ENCODE results near the gene CFAP90.

The CFAP90 gene, protein sequence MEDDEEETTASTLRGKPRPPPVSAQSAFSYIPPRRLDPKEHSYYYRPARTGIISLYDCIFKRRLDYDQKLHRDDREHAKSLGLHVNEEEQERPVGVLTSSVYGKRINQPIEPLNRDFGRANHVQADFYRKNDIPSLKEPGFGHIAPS

DNA sequence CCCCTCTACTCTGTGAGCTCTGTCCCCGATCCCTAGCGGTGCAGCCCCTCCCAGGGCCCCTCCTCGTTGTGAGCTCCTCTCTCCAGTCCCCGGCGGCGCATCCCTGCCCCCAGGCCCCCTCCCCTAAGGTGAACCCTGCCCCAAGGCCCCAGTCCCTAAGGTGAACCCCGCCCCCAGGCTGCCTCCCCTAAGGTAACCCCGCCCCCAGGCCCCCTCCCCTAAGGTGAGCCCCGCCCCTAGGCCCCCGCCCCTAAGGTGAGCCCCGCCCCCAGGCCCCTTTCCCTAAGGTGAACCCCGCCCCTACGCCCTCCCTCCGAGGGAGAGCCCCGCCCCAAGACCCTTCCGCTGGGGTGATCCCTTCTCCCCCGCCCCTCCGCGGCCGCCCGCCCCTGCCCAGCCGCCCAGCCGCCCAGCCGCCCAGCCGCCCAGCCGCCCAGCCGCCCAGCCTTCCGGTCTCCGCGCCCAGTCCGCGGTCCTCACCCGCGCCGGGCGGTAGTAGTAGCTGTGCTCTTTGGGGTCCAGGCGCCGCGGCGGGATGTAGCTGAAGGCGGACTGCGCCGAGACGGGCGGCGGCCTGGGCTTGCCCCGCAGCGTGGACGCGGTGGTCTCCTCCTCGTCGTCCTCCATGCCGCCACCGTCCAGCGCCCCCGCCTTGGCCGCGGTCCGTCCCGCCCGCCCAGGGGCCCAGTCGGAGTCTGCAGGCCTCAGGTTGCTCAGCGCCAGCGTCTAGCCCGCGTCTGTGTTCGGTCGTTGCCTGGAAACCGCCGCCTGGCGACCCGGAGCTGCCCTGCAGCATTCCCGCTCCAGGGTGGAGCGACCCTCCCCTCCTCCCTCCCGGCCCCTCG, at the start of gene CFAP90:
Gene CFAP90 (minus strand): TSS at position 739 of the 845 bp plus-strand sequence. CDS start 112 bp downstream, at position 627.
- FAIRE-seq, result no peak

DNA sequence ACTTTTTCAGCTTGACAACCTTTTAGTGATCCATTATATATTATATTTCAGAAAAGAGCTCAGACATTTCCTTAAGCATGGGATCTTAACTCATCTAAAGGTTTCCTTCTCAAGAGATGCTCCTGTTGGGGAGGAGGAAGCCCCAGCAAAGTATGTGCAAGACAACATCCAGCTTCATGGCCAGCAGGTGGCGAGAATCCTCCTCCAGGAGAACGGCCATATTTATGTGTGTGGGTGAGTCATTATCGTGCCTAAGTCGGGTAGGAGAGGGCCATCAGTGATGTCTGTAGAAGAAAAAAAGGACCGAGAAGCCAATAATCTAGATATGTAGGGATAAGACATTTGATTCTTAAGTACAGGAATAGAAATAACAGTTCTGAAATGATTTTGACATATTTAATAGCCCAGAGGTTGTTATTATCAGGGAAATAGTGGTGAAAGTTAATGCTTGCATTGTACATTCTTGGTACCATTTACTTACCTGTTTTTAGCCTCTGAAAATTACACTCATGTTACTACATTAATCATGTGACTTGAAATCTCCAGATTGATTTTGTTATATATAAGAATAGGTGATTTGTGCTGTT, 46.2 kb upstream of the CFAP90 start:
- no peak for FAIRE-seq

DNA sequence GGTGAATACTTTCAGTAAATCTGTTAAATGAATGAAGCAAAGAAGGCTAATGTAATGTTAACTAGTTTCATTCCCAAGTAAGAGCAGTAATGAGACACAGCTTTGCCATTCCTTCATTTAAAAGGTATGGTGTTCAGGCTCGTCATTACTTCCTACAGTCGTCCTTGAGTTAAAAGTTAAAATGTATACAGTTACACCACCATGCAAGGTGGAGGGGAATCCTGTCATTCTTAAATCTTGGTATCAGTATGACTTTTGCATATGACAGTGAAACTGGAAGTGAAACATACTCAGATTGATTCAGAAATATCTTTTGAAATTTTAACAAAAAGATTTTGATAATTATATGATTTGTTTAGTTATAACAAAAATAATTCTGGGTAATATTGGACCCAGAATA, 43.9 kb upstream of the CFAP90 start:
- FAIRE-seq, result no peak

DNA sequence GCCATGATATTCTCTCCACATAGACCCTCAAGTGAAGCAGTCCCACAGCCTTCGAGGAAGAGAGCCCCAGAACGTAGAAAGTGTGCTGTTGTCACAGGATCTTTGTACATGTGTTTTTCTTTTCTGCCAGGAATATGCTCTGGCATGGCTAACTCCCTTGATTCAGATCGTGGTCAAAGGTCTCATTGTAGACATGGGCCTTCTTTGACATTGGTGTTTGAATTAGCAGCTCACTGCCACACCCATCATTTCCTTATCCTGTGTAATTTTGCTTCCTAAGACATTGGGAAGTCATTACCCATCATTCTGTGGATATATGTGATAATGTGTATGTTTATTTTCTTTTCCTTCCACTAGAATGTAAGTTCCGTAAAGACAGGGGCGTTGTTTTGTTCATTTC, 43.5 kb upstream of the CFAP90 start:
- no peak for FAIRE-seq

DNA sequence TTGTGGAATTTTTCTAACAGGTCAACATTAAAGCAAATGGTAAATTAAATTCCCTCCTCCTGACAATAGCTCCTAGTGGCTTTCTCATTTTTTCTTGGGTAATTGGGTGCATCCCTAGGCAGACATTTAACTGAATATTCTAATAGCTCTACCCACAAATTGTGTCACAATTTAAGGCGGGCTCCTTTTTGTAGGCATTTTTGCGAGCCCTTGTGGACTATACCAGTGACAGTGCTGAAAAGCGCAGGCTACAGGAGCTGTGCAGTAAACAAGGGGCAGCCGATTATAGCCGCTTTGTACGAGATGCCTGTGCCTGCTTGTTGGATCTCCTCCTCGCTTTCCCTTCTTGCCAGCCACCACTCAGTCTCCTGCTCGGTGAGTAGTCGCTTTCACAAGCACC, 38.0 kb upstream of the CFAP90 start:
- no peak for FAIRE-seq

DNA sequence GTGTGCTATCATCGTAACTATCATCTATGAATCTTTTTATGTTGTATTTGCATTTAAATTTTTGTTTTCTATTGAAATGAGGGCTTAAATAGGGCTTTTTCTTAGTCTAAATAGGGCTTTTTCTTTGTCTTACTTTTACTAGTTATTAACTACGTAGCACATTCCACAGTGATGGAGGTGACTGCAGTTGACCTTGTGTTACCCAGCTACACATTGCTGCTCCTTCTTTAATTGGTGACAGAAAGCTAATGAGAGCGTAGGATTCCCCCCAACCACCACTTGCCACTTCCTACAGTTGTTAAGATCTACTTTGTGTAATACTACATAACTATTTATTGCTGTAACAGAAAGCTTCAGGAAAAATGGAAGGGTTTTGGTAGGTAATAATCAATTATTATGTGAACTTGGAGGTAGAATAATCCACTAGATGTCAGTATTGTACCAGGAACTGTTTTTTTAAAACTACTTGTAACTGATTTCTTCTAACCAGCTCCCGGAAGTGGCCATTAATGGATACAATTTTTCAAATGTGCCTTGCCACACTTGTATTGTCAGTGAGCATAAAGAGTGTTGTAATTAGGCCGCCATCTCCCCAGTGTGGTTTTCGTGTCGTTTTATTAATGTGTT, 36.0 kb upstream of the CFAP90 start:
- FAIRE-seq, result peak; percentile 95

DNA sequence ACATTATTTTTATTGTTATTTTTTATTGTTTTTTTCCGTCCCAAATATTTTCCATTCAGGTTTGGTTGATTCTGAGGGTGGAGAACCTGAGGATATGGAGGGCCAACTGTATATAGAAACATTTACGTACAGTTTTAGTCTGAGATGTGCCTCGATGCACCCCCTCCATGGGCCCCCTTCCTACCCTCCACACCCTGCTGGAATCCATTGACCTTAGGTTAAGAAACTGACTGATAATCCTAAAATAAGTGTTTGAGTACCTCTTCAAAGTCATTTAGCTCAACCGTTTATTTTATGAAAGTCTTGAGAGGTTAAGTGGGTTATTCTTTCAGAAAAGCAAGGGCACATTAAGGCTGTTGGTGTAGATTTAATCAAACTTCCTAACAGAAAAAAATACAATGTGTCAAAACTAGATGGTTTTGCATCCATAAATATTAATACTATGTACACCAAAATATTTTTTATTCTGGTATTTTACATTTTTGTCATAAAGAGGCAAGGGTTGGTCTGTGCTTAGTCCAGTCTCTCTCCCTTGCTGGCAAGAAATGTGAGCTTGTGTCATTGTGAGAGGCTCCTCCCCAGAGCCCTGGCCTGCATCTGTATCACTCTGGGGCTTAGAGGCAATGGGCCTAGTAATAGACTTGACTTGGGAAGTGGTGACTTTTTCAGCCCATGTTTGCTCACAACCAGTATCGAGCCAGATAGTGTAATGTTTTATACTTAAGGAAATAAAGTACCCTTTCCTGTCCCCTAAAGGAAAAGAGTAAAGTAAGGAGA, 33.7 kb upstream of the CFAP90 start:
- FAIRE-seq, result no peak

DNA sequence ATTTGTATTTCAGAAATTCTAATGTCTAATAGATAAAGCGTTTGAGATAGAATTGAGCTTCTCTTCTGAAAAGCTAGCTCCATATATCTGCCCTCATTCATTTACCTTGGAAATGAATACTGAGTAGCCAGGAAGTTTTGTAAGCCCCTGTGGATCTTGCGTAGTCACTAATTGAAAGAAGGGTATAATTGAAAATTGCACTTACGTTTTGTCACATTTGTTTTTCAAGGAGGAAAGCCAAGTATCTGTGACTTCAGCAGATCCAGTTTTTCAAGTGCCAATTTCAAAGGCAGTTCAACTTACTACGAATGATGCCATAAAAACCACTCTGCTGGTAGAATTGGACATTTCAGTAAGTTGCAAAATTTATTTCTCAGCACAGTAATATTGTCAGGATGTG, 32.0 kb upstream of the CFAP90 start:
- FAIRE-seq, result no peak

DNA sequence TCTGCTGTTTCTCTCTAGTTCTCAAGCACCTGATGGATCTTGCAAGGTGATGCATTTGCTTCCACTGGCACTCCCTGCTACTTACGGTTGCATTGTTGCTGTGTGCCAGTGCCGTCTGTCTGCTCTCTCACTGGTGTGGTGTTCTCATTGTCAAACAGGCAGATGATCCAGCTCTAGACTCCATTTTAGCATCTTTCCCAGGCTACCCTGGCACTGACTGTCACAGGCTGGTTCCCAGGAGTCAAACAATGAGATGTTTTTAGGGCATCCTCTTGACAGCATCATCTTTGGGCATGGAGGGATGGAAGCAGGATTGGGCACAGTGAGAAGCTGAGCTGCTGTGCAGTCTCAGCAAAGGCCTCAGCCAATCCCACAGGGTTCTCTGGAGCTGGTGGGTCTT, 30.9 kb upstream of the CFAP90 start:
- no peak for FAIRE-seq

DNA sequence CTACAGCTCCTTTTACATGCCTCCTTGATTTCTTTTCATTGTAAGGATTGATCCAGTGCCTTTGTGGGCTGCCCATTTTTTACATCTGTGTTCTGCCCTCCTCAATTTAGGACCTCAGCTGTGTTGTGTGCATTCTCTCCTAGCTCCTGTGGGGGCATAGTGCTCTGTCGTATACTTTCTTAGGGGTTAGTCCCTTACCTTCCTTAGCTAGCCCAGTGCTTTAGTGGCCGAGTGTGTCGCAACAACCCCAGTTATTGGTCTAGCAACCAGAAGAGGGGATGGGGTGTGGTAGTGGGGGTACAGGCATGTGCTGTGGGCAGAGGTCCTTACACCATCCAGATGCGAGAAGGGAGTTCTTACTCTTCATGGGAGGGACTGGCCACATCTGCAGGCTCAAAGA, 30.2 kb upstream of the CFAP90 start:
- FAIRE-seq, result no peak

DNA sequence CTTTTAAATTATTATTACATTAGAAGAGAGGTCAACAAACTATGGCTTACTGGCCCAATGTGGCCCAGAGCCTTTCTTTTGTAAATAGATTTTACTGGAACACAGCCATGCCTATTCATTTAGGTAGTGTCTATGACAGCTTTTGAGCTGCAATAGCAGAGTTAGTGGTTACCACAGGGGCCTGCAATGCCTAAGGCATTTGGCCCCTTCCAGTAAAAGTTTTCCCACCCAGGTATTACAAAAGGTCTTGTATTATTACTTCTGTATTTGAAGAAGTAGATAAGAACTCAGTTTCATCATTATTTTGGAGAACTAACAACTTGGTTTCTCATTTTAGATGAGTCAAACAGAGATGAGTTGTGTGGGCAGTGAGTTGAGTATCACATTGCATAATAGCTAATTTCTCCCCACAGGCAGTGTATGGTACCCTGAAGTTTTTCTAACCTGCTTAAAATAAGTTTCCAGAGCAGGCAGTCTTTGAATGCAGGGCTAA, 27.5 kb upstream of the CFAP90 start:
- FAIRE-seq, result no peak

DNA sequence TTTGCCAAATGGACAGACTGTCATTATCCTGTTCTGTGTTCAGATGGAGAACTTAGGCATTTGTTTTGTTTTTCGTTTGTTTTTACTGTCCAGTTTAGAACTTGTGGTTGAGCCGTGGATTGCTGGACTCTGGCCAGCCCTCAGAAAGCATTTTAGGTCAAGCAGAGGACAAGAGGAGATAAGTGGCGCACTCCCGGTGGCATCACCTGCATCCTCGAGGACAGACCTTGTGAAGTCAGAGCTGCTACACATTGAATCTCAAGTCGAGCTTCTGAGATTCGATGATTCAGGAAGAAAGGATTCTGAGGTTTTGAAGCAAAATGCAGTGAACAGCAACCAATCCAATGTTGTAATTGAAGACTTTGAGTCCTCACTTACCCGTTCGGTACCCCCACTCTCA, 26.9 kb upstream of the CFAP90 start:
- FAIRE-seq, result no peak

DNA sequence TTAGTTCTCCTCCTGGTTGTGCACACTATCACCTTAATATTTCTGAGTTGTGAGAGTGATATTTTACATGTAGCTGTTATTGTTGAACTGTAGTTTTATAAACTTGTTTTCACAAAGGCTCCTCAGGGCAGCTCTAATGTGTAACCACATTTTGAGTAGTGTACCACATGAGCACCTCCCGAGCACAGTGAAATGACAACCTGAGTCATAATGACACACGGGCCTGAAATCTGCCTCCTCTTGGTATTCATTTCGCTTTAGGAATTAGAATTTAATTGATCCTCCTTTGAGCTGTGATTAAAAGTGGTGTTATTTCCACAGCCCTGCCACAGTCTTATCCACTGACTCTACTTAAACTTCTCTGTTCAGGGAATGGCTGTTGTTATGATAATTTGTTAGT, 25.9 kb upstream of the CFAP90 start:
- FAIRE-seq, result peak; percentile 21

DNA sequence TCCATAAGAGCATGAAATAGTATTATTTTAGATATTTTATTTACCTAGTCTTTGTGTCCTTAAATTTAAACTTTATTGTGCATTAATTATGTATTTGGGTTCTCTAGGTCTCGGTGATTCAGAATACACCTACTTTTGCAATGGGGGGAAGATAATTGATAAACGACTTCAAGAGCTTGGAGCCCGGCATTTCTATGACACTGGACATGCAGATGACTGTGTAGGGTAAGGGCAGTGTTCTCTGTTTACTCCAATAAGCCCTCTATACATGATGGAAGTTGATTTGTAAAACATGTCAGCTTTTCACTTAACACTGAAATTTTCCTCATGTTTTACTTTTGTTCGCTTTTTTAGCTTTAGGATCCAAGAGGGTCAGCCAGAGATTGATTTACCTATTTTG, 24.2 kb upstream of the CFAP90 start:
- FAIRE-seq, result no peak

DNA sequence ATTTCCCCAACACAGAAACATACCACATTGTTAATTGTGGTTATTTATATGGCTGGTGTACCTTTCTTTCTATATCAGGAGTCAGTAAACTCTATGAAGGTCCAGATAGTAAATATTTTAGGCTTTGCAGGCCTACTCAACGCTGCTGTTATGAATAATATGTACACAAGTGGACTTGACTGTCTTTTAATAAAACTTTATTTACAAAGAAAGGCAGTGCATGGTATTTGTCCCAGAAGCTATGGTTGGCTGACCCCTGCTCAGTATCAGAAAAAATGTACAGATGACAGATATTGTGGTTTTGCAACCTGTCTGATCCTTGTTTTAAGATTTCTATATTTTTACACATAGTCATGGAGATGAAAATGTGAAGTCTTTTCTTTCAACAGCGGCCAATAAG, 23.7 kb upstream of the CFAP90 start:
- no peak for FAIRE-seq

DNA sequence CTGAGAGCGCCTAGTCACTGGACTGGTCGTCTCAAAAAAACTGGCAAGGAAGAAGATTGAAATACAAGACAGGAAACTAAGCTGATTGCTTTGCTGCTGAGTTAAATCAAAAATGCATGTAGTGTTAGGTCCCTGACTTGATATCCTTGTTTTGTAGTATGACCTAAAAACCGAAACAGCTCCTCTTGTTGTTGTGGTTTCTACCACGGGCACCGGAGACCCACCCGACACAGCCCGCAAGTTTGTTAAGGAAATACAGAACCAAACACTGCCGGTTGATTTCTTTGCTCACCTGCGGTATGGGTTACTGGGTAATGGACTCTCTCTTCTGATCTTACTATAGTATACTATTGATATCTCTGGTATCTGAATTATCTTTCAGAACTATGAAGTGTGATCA, 22.3 kb upstream of the CFAP90 start:
- no peak for FAIRE-seq

DNA sequence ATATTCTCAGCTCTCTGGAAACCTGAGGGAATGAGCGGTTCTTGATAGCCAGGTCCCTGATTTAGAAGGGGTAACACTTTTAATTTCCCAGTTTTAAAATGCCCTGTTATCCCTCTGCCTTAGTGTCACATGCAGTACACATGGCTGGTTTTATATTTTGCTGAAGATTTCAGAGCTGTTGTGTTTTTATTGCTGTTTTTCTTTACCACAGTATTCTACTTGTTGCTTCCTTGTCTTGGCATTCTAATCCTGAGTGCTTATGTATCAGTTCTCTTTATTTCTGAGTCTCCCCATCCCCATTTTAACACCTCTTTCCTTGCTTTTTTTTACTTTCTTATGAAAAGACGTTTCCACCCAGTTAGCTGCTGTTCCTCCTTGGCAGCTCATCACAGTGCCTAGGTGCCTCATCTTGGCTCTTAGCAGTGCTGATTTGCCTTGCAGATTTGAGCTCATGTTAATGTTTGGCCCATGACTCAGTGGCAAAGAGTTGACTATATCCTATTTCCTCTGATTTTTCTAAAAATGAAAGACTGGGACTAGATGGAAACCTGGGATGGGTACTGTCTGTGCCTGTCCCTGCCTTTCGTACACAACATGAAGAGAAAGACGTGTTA, 21.7 kb upstream of the CFAP90 start:
- FAIRE-seq, result no peak

DNA sequence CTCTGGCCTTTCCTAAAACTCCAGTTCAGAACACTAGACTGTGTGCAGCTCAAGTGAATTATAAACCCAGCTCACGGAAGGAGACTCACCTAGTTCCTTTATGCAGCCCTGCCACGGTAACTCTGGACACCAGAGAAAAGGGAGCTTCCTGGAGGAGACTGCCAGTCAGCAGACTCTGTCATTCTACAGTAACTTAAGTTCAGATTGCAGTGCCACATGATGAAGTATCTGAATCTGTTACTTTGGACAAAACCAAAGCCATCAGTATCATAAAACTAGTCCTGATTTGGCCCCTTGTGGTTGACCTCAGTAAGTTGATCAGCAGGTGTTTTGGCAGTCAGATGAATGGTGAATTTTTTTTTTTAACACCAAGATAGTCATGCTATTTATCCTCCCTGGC, 20.7 kb upstream of the CFAP90 start:
- FAIRE-seq, result no peak

DNA sequence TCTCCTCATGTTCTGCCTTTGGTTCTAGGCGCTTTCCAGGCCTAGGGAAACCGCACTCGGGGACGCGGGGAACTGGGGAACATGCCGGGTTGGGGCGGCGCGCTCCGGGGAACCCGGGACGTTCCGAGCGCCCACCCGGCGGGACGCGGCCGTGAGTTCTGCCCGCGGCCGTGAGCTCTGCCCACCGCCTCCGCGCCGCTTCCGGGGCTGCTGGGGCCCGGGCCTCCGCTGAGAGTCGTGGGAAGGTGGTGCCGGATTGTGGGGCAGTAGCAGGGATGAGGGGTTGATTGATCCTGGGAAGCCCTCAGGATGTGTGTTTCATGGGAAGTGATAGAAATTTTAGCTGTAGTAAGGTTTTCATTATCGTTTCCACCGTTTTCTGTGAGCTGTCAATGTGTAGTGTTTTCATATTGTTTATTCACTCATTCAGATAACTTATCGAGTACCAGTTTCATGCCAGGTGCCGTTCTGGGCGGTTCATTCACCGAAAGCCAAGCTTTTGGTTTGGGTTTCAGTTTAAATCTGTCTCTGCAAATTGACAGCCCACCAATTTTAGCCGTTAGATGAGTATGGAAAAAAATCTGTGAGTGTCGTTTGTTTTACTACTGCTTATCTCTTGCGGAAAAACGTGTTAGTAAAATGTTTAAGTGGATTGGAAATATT, 18.7 kb upstream of the CFAP90 start:
- FAIRE-seq, result no peak

DNA sequence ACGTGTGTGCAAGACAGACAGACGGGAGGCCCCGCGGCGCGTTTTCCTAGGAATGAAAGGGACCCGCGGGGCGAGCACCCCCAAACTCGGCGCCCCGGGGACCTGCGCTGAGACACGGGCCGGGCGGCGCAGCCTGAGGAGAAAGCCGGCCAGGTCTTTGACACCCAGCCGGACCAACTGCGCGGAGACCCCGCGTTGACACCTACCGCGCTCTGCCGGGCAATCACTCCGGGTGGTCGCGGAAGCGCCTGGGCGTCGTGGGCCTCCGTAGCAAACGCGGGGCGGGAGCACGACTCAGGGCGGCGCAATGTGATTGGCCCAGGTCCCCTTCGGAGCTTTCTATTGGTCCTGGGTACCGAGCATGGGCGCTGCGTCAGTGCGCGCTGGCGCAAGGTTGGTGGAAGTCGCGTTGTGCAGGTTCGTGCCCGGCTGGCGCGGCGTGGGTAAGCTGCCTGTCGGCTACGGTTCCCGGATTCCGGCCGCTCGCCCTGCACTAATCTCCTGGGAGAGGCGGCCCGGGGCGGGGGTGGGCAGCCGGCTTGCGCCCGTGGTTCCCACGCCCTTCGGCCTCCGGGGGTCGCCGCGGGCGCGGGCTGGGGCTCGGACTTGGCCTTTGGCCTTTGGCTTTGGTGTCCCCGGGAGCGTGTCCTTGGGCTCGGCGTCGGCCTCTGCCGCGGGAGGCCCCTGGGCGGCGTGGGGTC, 18.0 kb upstream of the CFAP90 start, which contains the start of the genes FASTKD3 and MTRR:
Gene FASTKD3 (minus strand): TSS at position 259 of the 701 bp plus-strand sequence. CDS start 948 bp downstream, outside the sequence.
Gene MTRR (plus strand): TSS at position 376 of the 701 bp plus-strand sequence. CDS start 1,647 bp downstream, outside the sequence.
- no peak for FAIRE-seq

DNA sequence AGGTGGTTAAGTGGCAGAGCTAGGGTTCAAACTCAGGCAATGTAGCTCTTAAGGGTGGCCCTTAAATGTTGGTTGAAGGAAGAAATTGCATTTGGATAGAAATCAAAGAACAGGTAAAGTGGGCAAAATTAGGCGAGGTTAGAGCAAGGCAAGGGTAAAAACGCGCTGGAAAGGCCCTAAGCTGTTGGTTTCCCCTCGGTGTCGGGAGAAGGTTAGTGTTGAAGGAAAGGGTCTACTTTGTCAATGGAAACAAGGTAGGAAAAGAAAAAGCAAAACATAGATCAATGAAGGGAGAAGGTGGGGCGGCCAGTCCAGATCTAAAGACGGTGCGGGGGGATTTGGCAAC, 17.5 kb upstream of the CFAP90 start:
- FAIRE-seq, result no peak

Data from islet of Langerhans (tissue), 1 donor.